GM18526 (cell line): ENCODE data around the gene RNF8.

Experiments
- POLR2A ChIP-seq: IDR thresholded peaks from 3 replicates; pipeline ENCODE4 v1.6.1; 2011; ENCODE audit not compliant: insufficient read length; ENCODE audit errors: extremely low read depth

The RNF8 gene, protein sequence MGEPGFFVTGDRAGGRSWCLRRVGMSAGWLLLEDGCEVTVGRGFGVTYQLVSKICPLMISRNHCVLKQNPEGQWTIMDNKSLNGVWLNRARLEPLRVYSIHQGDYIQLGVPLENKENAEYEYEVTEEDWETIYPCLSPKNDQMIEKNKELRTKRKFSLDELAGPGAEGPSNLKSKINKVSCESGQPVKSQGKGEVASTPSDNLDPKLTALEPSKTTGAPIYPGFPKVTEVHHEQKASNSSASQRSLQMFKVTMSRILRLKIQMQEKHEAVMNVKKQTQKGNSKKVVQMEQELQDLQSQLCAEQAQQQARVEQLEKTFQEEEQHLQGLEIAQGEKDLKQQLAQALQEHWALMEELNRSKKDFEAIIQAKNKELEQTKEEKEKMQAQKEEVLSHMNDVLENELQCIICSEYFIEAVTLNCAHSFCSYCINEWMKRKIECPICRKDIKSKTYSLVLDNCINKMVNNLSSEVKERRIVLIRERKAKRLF

DNA sequence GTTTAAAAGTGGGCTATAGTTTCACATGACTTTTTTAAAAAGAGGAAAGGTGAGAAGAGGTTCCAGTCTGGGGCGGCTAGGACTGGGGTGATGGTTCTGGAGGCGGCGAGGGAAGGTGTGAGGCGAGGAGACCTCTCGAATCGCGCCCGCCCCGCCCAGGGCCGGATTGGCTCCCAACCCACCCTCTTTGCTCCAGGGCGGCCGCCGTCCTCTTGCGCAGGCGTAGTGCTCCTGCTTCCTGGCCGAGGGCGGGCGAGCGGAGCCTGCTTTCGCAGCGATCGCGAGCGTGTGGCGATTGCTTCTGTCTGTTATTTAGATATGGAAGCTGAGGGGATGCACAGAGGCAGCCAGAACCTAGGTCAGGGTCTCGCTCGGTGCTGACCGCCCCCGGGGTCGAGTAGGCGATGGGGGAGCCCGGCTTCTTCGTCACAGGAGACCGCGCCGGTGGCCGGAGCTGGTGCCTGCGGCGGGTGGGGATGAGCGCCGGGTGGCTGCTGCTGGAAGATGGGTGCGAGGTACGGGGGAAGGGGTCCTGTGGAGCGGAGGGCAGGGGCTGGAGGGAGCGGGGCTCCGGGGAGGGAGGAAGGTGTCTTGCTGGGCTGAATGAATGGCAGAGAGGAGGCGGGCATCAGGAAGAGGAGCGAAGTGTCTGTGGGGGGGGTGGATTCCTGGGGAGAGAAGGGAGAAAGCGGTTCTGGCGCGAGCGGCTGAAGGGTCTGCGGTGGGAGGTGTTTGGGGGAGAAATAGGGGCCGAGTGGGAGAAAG, at the start of gene RNF8:
RNF8 (plus strand) TSS at position 223 of the 765 bp plus-strand sequence; CDS start at position 405, 182 bp downstream.
- peak; percentile 76 for TF ChIP-seq POLR2A

DNA sequence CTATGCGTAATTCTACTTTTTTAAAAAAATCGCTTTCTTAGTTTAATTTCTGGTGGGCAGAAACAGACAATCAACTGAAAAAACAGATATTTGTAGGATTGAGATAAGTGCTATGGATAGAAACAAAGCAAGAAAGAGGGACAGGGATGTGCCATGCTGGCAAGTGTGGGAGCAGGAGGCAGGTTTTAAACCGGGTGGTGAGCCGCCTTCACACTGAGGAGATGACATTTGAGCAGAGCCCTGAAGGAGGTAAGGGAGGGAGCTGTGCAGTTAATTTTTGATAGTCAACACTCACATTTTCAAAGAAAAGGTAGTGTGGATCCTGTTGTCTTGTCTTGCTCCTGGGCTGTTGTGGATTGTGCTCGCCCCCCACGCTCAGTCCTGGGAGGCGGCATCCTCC, 49.0 kb upstream of the RNF8 start:
- TF ChIP-seq POLR2A: no peak

DNA sequence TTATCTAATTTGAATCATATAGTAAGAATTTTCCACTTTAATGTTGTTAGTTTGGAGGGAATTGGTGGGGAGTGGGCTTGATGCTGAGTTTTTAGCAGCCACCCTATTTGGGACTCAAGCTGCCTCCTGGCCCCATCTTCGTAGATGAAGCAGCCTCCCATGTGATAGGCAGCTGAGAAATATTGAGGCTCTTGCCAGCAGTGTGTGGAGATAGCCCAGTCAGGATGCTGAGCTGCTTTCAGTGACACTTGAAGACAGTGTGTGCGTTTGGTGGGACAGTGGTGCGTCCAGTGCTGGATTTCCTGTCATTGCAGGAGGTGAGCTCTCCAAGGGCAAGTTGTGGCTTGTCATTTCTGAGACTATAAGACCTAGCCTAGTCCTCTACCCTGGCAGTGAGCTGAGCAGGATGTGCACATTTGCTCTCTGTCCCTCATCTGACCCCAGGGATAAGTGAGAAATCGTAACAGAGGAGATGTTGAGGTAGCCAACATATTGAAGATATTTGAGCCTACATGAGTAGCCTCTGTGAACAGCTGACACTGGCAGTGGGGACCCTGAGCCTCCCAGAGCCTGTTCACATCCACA, 47.9 kb upstream of the RNF8 start:
- TF ChIP-seq POLR2A: no peak

DNA sequence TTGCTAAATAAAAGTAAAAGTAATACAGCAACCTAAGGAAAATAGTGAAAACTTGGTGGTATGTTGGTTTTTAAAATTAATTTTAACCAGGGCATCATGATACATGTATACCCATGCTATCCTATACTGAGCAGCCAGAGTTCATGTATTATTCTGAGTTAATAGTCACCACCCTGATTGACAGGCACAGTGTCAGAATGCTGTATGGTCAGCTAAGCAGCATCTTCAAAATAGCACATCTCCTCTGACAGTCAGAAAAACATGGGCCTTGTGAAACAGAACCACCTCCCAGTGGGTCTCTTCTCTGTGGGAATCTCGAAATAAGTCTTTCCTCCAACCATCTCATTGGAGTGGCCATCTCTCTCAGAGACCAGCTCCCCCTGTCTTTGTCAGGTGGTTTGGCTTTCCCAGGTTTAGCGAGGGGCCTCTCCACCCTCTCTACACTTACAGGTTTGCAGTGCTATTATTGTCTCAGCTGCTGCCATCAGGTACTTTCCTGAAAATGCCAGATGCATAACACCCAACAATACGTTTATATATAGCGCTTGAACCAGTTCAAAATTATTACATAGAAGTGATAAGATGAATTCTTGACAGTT, 47.1 kb upstream of the RNF8 start:
- no peak for TF ChIP-seq POLR2A

DNA sequence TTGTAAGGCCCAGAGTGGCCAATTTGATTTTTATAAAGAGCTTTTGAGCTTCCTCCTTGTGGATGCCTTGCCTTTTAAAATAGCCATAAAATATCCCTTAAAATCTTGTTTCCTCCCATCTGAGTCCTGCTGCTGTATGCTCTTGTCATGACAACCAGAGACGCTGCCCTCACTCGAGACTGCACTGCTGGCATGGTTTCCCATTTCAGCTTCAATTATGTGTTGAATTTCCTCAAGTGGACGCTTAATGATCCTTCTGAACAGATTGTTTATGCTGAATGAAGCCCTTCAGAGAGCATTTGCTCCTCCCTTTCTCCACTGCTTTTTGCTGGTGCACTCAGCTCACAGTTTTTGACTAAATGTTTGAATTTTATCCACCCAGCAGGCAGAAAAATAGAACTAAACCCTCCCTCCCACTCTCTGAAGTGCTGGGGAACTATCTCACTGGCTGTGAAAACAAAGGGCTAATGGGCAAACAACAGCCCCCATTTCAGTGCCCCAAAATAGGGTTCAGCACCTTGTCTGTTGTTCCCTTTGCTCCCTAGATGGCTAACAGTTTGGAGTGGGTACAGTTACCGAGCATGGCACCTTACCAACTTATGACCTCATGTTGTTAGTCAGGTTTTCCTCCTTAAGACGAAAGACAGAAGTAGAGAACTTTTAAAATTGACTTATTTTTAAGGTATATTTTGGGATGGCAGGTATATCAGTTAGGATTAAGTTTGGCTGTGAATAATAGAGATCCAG, 45.5 kb upstream of the RNF8 start:
- no peak for TF ChIP-seq POLR2A

DNA sequence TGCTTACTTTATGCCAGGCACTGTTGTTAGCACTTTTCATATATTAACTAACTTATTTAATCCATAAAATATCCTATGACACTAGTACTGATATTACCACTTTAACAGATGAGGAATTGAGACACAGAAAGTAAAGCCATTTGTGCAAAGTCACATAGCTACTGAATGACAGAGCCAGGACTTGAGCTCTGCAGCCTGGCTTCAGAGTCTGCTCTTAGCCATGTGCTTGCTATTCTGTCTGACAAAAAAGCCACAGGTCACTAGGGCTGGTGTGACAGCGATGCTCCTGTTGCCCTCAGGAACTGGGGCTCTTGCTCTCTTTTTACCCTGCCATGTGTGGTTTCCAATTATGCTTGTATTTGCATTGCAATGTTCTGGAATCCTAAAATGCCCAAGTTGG, 44.7 kb upstream of the RNF8 start:
- TF ChIP-seq POLR2A: no peak

- TF ChIP-seq POLR2A: no peak
Observed at GRCh38 chr6:37309692-37310091, 44.1 kb upstream of the RNF8 start.

GRCh38 chr6:37310966-37311365, 42.8 kb upstream of the RNF8 start:
- TF ChIP-seq POLR2A: no peak

GRCh38 chr6:37311741-37312473, 41.9 kb upstream of the RNF8 start:
- no peak for TF ChIP-seq POLR2A

DNA sequence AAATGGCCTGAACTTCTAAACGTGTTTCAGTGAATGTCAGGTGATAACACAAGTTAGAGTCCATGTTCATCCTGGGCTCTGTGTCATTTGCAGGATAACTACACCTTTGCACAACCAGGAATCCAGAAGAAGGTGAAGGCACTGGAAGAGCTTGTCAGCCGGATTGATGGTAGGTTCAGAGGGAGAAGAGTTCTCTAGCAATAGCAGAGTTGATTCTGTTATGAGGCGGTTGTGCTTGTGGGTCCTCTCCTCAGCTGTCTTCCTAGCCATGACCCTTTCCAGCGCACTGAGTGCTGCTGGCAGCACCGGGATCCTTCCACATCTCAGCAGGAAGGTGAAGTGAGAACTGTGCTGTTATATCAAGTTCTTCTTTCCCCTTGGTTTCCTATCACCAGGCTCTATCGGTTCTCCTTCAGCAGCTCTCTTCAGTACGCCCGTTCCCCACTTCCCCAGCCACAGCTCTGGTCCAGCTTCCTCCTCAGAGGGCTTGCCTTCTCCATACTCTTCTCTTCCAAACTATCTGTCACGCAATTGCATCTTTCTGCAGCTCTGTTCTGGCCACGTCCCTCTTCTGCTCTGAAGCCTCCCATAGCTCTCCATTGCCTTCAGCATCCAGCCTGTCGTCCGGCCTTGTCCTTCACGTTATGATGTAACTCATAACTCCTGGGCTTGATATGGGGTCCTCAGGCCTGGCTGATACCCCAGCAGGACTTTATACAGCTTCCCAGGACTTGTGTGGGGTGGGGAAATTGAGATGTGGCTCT, 39.9 kb upstream of the RNF8 start:
- no peak for TF ChIP-seq POLR2A

DNA sequence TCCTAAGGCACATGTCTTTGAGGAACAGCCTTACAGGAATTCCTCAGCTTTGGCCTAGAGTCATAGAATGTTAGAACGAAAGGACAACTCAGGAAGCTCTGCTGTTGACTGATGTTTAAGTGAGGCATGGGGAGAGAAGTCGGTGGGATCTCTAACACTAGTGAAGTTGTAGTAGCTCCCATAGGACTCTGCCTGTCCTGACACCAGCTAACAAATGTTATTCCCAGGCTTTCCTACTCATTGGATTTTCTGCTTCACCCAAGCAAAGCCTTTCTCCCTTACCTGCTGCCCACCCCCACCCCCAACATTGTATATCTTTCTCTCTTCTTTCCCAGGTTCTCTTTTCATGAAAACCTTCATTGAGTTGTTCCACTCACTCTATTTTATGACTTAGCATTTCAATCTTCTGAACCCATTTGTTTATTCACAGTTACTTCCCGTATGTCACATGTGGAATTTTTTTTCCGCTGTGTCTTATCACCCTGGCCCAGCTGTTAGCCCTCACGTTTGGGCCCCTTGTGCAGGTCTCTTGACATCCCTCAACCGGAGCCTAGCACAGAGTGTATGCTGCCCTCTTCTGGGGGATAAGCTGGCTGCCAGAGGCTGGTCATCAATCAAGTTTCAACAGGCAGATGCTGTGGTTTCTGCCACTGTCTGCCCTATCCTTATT, 39.2 kb upstream of the RNF8 start:
- TF ChIP-seq POLR2A: no peak

DNA sequence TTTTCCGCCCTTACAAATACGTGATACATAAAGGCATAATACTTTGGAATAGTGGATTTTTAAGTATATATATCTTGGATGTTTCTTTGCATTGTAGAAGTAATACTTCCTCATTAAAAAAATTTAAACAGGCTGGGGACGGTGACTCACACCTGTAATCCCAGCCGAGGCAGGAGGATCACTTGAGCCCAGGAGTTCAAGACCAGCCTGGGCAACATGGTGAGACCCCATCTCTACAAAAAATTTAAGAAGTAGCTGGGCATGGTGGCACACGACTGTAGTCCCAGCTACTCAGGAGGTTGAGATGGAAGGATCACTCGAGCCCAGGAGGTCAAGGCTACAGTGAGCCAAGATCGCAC, 38.6 kb upstream of the RNF8 start:
- TF ChIP-seq POLR2A: no peak

- TF ChIP-seq POLR2A: no peak
Observed at GRCh38 chr6:37316071-37316470, 37.7 kb upstream of the RNF8 start.
